LNCaP clone FGC (cell line): ENCODE results near the gene COQ5.

Experiments used
- DNase-seq: peaks from one replicate; pipeline ENCODE4 v3.0.0-alpha.2; 2011; ENCODE audit warnings: low read depth
- H3K4me3 ChIP-seq: 2 replicates; pipeline ENCODE4 v1.5.1; 2011; ENCODE audit warnings: mild to moderate bottlenecking, low read depth, low read length, control low read depth
- CTCF ChIP-seq: IDR thresholded peaks from 2 replicates; pipeline ENCODE4 v1.5.1; 2012; ENCODE audit warnings: mild to moderate bottlenecking; ENCODE audit not compliant: control insufficient read depth, insufficient read depth; ENCODE audit errors: extremely low read depth

Gene COQ5

GRCh38 chr12:120498870-120499515, 30.0 kb downstream of the COQ5 start:
- DNase-seq, result no peak
- no peak for TF ChIP-seq CTCF
- H3K4me3 ChIP-seq, result no peak overlapping the region

- TF ChIP-seq CTCF, result no peak
- peak overlapping the region; percentile 86 for H3K4me3 ChIP-seq
- DNase-seq, result no peak
These were observed 31.3 kb downstream of the COQ5 start for GRCh38 chr12:120497524-120498150.

GRCh38 chr12:120496413-120497340, 32.3 kb downstream of the COQ5 start:
- H3K4me3 ChIP-seq, result peak overlapping the region; percentile 86
- peak; percentile 33 for TF ChIP-seq CTCF
- no peak for DNase-seq

GRCh38 chr12:120495731-120496412, 33.1 kb downstream of the COQ5 start, which contains the start of gene DYNLL1:
Gene DYNLL1 (plus strand): TSS chr12:120496113. CDS start chr12:120496422, 309 bp downstream.
- peak; percentile 78 for DNase-seq
- H3K4me3 ChIP-seq, result peak within 1 kb of the TSS; percentile 86
- no peak for TF ChIP-seq CTCF

GRCh38 chr12:120495186-120495730, 33.7 kb downstream of the COQ5 start:
- H3K4me3 ChIP-seq, result peak overlapping the region; percentile 86
- no peak for DNase-seq
- no peak for TF ChIP-seq CTCF

GRCh38 chr12:120490833-120491512, 38.0 kb downstream of the COQ5 start:
- H3K4me3 ChIP-seq, result no peak overlapping the region
- TF ChIP-seq CTCF, result no peak

More at GRCh38 chr12:120490833-120491512, 38.0 kb downstream of the COQ5 start:
- no peak for DNase-seq
